Mesenchymal stem cell (in vitro differentiated cells and primary cell): ENCODE results near the gene CEP55.
A peak's percentile ranks its signal among the peaks of the same experiment; 100 is the strongest.

Experiments
- DNase-seq: peaks from one replicate; pipeline ENCODE4 v3.0.0-alpha.2; 2013
- H2AFZ ChIP-seq: one replicate; pipeline ENCODE4 v1.6.1; 2013; ENCODE audit warnings: low read depth, mild to moderate bottlenecking, control low read depth, inconsistent platforms, low read length, moderate library complexity
- H2AK5ac ChIP-seq: 2 replicates; pipeline ENCODE4 v1.6.1; 2013; ENCODE audit warnings: low read length, moderate library complexity, mild to moderate bottlenecking, inconsistent platforms; ENCODE audit not compliant: severe bottlenecking
- H2BK120ac ChIP-seq: one replicate; pipeline ENCODE4 v1.6.1; 2013; ENCODE audit warnings: low read depth, mild to moderate bottlenecking, inconsistent platforms, low read length, moderate library complexity
- H2BK12ac ChIP-seq, 2 experiments: one replicate each; pipeline ENCODE4 v1.6.1; 2013; ENCODE audit warnings: inconsistent platforms in 2 of 2, low read length in 2 of 2, mild to moderate bottlenecking in 2 of 2, moderate library complexity in 2 of 2, control low read depth in 1 of 2
- H2BK15ac ChIP-seq: one replicate; pipeline ENCODE4 v1.6.1; 2013; ENCODE audit warnings: mild to moderate bottlenecking, low read depth, inconsistent platforms; ENCODE audit not compliant: poor library complexity, severe bottlenecking
- H2BK5ac ChIP-seq: 2 replicates; pipeline ENCODE4 v1.6.1; 2013; ENCODE audit warnings: low read depth, mild to moderate bottlenecking, low read length, control low read depth, inconsistent platforms; ENCODE audit not compliant: poor library complexity, severe bottlenecking
- H3K14ac ChIP-seq, 2 experiments: one replicate each; pipeline ENCODE4 v1.6.1; 2013; ENCODE audit warnings: inconsistent platforms in 2 of 2, low read length in 2 of 2, control low read depth in 1 of 2, mild to moderate bottlenecking in 1 of 2, moderate library complexity in 1 of 2
- H3K18ac ChIP-seq, 2 experiments: one replicate each; pipeline ENCODE4 v1.6.1; 2013; ENCODE audit warnings: inconsistent platforms in 2 of 2, low read length in 2 of 2, control low read depth in 1 of 2, low read depth in 1 of 2, mild to moderate bottlenecking in 1 of 2
- H3K23ac ChIP-seq, 2 experiments: one replicate each; pipeline ENCODE4 v1.6.1; 2013; ENCODE audit warnings: inconsistent platforms in 2 of 2, low read length in 2 of 2, mild to moderate bottlenecking in 2 of 2, moderate library complexity in 2 of 2, control low read depth in 1 of 2
- H3K27ac ChIP-seq: 2 replicates; pipeline ENCODE4 v1.5.1; 2013; ENCODE audit warnings: mild to moderate bottlenecking, moderate library complexity, low read length, control low read depth, inconsistent platforms; ENCODE audit not compliant: poor library complexity, severe bottlenecking
- H3K27me3 ChIP-seq, 2 experiments: 2 replicates each; pipeline versions ENCODE4 v1.6.1 to v1.7.0; 2013; ENCODE audit warnings: low read length in 2 of 2, mild to moderate bottlenecking in 2 of 2, moderate library complexity in 2 of 2, control low read depth in 1 of 2, inconsistent platforms in 1 of 2; ENCODE audit not compliant: control insufficient read depth in 1 of 2, insufficient read depth in 1 of 2
- H3K36me3 ChIP-seq, 2 experiments: 2 replicates each; pipeline versions ENCODE4 v1.6.1 to v1.7.0; 2013; ENCODE audit warnings: low read length in 2 of 2, control low read depth in 1 of 2, inconsistent platforms in 1 of 2, low read depth in 1 of 2, mild to moderate bottlenecking in 1 of 2; ENCODE audit not compliant: insufficient read depth in 2 of 2, control insufficient read depth in 1 of 2
- H3K4ac ChIP-seq, 2 experiments: one replicate each; pipeline ENCODE4 v1.6.1; 2013; ENCODE audit warnings: inconsistent platforms in 2 of 2, low read length in 2 of 2, mild to moderate bottlenecking in 2 of 2, moderate library complexity in 2 of 2, control low read depth in 1 of 2, low read depth in 1 of 2
- H3K4me1 ChIP-seq: 2 replicates; pipeline ENCODE4 v1.6.1; 2013; ENCODE audit warnings: low read depth, low read length, control low read depth; ENCODE audit not compliant: control insufficient read depth, insufficient read depth
- H3K4me2 ChIP-seq: 2 replicates; pipeline ENCODE4 v1.6.1; 2013; ENCODE audit warnings: low read length, mild to moderate bottlenecking, inconsistent platforms; ENCODE audit not compliant: poor library complexity, severe bottlenecking
- H3K4me3 ChIP-seq, 2 experiments: 2 replicates each; pipeline versions ENCODE4 v1.5.1 to v1.7.0; 2013; ENCODE audit warnings: low read length in 2 of 2, mild to moderate bottlenecking in 2 of 2, control low read depth in 1 of 2, low read depth in 1 of 2; ENCODE audit not compliant: insufficient read depth in 1 of 2
- H3K79me1 ChIP-seq: replicated peaks from 2 replicates; pipeline ENCODE4 v1.6.1; 2013; ENCODE audit warnings: mild to moderate bottlenecking, control low read depth, low read length, inconsistent platforms; ENCODE audit not compliant: poor library complexity, severe bottlenecking
- H3K9ac ChIP-seq: 2 replicates; pipeline ENCODE4 v1.7.0; 2013; ENCODE audit warnings: mild to moderate bottlenecking, low read length, moderate library complexity
- H3K9me3 ChIP-seq: 2 replicates; pipeline ENCODE4 v1.7.0; 2013; ENCODE audit warnings: mild to moderate bottlenecking, low read length; ENCODE audit not compliant: control insufficient read depth
- H4K8ac ChIP-seq: one replicate; pipeline ENCODE4 v1.6.1; 2013; ENCODE audit warnings: inconsistent platforms, mild to moderate bottlenecking, low read length, moderate library complexity
- H4K91ac ChIP-seq: one replicate; pipeline ENCODE4 v1.6.1; 2013; ENCODE audit warnings: mild to moderate bottlenecking, low read length, inconsistent platforms
- WGBS: methylation state at CpG from one replicate; pipeline ENCODE4 v1.1.7; 2013; ENCODE audit warnings: mixed read lengths; 5-methylcytosine and 5-hydroxymethylcytosine counted together

The CEP55 gene

DNA sequence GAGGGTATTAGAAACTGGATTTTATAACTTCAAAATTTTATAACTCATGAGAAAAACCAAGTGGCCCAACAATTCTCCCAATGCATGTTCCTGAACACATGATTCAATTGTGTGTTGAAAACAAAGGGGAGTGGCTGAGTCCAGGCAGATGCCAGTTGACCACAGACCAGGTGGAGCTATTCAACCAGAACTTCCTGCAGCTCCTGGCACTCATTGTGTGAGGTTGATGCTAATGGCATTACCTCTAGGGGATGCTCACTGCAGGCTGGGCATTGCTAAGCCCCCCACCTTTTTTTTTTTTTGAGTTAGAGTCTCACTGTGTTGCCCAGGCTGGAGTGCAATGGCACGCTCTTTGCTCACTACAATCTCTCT, 34.6 kb upstream of the CEP55 start:
- Histone ChIP-seq H2BK120ac (no peak overlapping the region), H3K9me3 (no peaks in the 10 kb centered on the region), H3K4me1 (peaks cover 30% of the 10 kb centered on the region), H2BK12ac (peak overlapping the region in 1 of 2 experiments; percentile 51), H3K18ac (no peak overlapping the region), H3K27me3 (no peaks in the 10 kb centered on the region), H3K14ac (no peak overlapping the region), H2BK15ac (no peak overlapping the region), H3K27ac (peak overlapping the region; percentile 96), H3K4ac (no peak overlapping the region), H4K91ac (no peak overlapping the region), H3K23ac (no peak overlapping the region), H3K4me3 (peak overlapping the region in 1 of 2 experiments; percentile 7), H3K4me2 (no peak overlapping the region), H3K9ac (peak overlapping the region; percentile 58), H2AK5ac (peak overlapping the region; percentile 36), H4K8ac (no peak overlapping the region), H2BK5ac (no peak overlapping the region), H2AFZ (no peak overlapping the region), H3K79me1 (no peaks in the 10 kb centered on the region), H3K36me3 (peaks cover 20 to 21% of the 10 kb centered on the region in 2 experiments)
- no CpG with 5 or more reads among the region's 1 CpG for WGBS
- DNase-seq, result peak; percentile 54

DNA sequence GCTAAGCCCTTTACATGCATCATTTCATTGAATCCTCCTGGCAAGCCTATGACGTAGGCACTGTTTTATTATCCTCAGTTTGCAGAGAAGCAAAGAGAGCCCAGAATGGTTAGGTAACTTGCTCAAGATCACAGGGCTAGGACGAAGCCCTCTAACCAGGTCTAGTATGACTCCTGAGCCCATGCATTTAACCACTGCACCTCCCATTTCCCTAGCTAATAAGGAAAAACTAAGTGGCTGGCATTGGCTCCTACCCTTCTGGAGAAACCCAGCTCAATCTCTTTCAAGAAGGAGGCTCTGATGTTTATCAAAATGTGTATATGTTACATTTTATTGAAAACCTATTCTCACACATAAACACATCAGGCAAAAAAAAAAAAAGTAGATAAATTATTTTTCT, 34.0 kb upstream of the CEP55 start:
- peak overlapping the region; percentile 27 for H4K8ac ChIP-seq
- H3K23ac ChIP-seq, result no peak overlapping the region
- peak overlapping the region; percentile 16 to 23 for H3K18ac ChIP-seq
- H2AK5ac ChIP-seq, result peak overlapping the region; percentile 45
- no peak overlapping the region for H2BK120ac ChIP-seq
- no peaks in the 10 kb centered on the region for H3K9me3 ChIP-seq
- H3K27me3 ChIP-seq, result no peaks in the 10 kb centered on the region
- peak overlapping the region; percentile 83 for H2BK5ac ChIP-seq
- H3K4me1 ChIP-seq, result peaks cover 30% of the 10 kb centered on the region
- H3K9ac ChIP-seq, result peak overlapping the region; percentile 51
- H3K36me3 ChIP-seq, result peaks cover 17 to 20% of the 10 kb centered on the region in 2 experiments
- H4K91ac ChIP-seq, result peak overlapping the region; percentile 19
- H2BK15ac ChIP-seq, result no peak overlapping the region
- H3K79me1 ChIP-seq, result no peaks in the 10 kb centered on the region
- no peak overlapping the region for H3K4me2 ChIP-seq
- peak overlapping the region; percentile 96 for H3K27ac ChIP-seq
- no peak overlapping the region for H2AFZ ChIP-seq
- peak overlapping the region in 1 of 2 experiments; percentile 85 for H3K4ac ChIP-seq
- H3K14ac ChIP-seq, result no peak overlapping the region
- peak overlapping the region; percentile 14 to 61 for H2BK12ac ChIP-seq
- WGBS, result 33% methylated on average over 2 of the region's 2 CpGs
- H3K4me3 ChIP-seq, result no peak overlapping the region
- DNase-seq, result peak; percentile 33

DNA sequence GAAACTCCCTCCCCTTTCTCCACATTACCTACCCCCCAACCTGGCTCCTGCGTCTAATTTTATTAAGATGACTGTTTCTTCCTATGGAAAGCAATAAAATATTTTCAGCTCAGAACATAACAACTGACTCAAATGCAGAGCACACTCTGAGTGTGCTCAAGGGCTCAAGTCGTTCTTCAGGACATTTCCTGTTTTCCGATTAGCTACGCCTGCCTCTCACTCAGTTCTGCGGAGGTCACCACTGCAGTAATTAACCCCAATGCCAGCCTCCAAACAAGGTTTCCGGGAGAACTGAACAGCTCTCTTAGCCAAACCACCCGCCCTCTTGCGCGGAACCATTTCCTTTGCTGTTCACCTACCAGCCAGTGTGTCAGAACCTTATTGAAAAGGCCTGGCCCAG, 33.5 kb upstream of the CEP55 start:
- peak overlapping the region; percentile 51 for H3K9ac ChIP-seq
- peak overlapping the region in 1 of 2 experiments; percentile 77 for H3K4ac ChIP-seq
- H4K8ac ChIP-seq, result peak overlapping the region; percentile 78
- H3K27me3 ChIP-seq, result no peaks in the 10 kb centered on the region
- H3K79me1 ChIP-seq, result no peaks in the 10 kb centered on the region
- H3K36me3 ChIP-seq, result peaks cover 20% of the 10 kb centered on the region in 2 experiments
- H3K4me2 ChIP-seq, result no peak overlapping the region
- 8% methylated on average over 9 of the region's 9 CpGs for WGBS
- H2BK15ac ChIP-seq, result no peak overlapping the region
- H3K23ac ChIP-seq, result no peak overlapping the region
- H3K27ac ChIP-seq, result peak overlapping the region; percentile 98
- H2AK5ac ChIP-seq, result peak overlapping the region; percentile 28
- H4K91ac ChIP-seq, result no peak overlapping the region
- DNase-seq, result peak; percentile 74
- H3K14ac ChIP-seq, result no peak overlapping the region
- H2BK120ac ChIP-seq, result no peak overlapping the region
- no peak overlapping the region for H2AFZ ChIP-seq
- no peaks in the 10 kb centered on the region for H3K9me3 ChIP-seq
- H3K18ac ChIP-seq, result peak overlapping the region; percentile 16 to 73
- H2BK12ac ChIP-seq, result peak overlapping the region in 1 of 2 experiments; percentile 45
- H3K4me1 ChIP-seq, result peaks cover 28% of the 10 kb centered on the region
- H3K4me3 ChIP-seq, result no peak overlapping the region
- H2BK5ac ChIP-seq, result peak overlapping the region; percentile 49

DNA sequence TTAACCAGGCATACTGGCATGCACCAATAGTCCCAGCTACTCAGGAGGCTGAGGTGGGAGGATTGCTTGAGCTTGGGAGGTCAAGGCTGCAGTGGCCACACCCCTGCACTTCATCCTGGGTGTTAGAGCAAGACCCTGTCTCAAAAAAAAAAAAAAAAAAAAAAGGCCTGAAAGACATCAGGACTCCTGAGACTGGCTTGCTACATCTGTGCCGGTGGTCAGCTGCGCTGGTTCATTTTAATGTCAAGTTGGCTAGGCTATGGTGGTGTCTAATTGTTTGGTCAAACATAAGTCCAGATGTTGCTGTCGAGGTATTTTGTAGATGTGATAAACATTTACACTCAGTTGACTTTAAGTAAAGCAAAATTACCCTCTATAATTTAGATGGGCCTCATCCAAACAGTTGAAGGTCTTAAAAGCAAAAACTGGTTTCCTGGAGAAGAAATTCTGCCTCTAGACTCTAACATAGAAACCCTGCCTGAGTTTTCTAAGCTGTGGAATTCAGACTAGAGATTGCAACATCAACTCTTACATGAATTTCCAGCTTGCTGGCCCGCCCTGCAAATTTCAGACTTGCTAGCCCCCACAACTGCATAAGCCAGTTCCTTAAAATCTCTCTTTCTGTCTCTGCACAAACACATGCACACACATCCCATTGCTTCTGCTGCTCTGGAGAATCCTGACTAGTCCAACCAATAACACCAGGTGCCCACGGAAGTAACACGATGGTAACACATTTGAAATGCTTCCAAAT, 32.5 kb upstream of the CEP55 start:
- H3K4me2 ChIP-seq, result no peak overlapping the region
- peak overlapping the region in 1 of 2 experiments; percentile 51 for H3K4ac ChIP-seq
- H3K27me3 ChIP-seq, result no peaks in the 10 kb centered on the region
- peak overlapping the region; percentile 82 for H4K91ac ChIP-seq
- peak overlapping the region; percentile 66 for H4K8ac ChIP-seq
- peaks cover 28% of the 10 kb centered on the region for H3K4me1 ChIP-seq
- WGBS, result 49% methylated on average over 5 of the region's 6 CpGs
- peak overlapping the region; percentile 98 for H3K27ac ChIP-seq
- H3K4me3 ChIP-seq, result peak overlapping the region in 1 of 2 experiments; percentile 10
- H2BK5ac ChIP-seq, result peak overlapping the region; percentile 14
- peak overlapping the region; percentile 55 to 88 for H2BK12ac ChIP-seq
- no peak overlapping the region for H3K14ac ChIP-seq
- H3K9me3 ChIP-seq, result no peaks in the 10 kb centered on the region
- peak overlapping the region; percentile 88 for H2AK5ac ChIP-seq
- peaks cover 20 to 24% of the 10 kb centered on the region in 2 experiments for H3K36me3 ChIP-seq
- no peak overlapping the region for H3K23ac ChIP-seq
- H3K79me1 ChIP-seq, result no peaks in the 10 kb centered on the region
- H2BK15ac ChIP-seq, result peak overlapping the region; percentile 16
- H3K18ac ChIP-seq, result peak overlapping the region; percentile 29 to 91
- H2BK120ac ChIP-seq, result peak overlapping the region; percentile 67
- H2AFZ ChIP-seq, result no peak overlapping the region
- DNase-seq, result peak; percentile 83
- peak overlapping the region; percentile 86 for H3K9ac ChIP-seq
